Right lobe of liver (tissue), 4 donors: Measurements from ENCODE around the gene KIAA2012.

Experiments
- CTCF ChIP-seq, 4 donors: fragments of 200-600 bp in 3 of 4; fragments of 450-650 bp in 1 of 4; IDR thresholded peaks; one replicate each; pipeline versions ENCODE4 v1.5.1 to v1.8.0; 2016 to 2022; ENCODE audit warnings: antibody characterized with exemption in 4 of 4, mild to moderate bottlenecking in 2 of 4
- POLR2A ChIP-seq: fragments of 450-650 bp; IDR thresholded peaks from one replicate; pipeline ENCODE4 v1.6.1; 2017; ENCODE audit warnings: antibody characterized with exemption, mild to moderate bottlenecking
- donor health status: DM: no; HTN: no; CAD: no.
- donor health status: DM: no; HTN: no; CAD: no.
- donor health status: DM: no; HTN: yes; CAD: no.

GRCh38 chr2:202194418-202194817 lies 121.4 kb downstream of the KIAA2012 start:
- TF ChIP-seq CTCF (IDR thresholded peaks at IDR 0.05) (no peak), POLR2A (no peak)
